Urinary bladder (tissue), 4 donors: ENCODE data around the gene CR1L. TPM values are rescaled to one million over a fixed set of nuclear protein-coding genes. Genes with fewer than 3 reads are reported as not detected.
"Not testable (repeated sequence)": the region's sequence is repeated elsewhere in the genome, so short reads cannot be mapped to it uniquely, and the experiment has no call there.

Experiments
- DNase-seq: peaks from one replicate; pipeline ENCODE4 v3.0.0-alpha.2; 2015; ENCODE audit errors: extremely low spot score
- H3K27ac ChIP-seq: one replicate; pipeline ENCODE4 v1.5.1; 2013; ENCODE audit warnings: low read depth, mild to moderate bottlenecking, moderate library complexity
- H3K36me3 ChIP-seq: one replicate; pipeline ENCODE4 v1.6.1; 2013; ENCODE audit warnings: mild to moderate bottlenecking, moderate library complexity; ENCODE audit not compliant: insufficient read depth
- H3K4me1 ChIP-seq: one replicate; pipeline ENCODE4 v1.6.1; 2013; ENCODE audit warnings: mild to moderate bottlenecking, moderate library complexity; ENCODE audit not compliant: insufficient read depth
- H3K4me3 ChIP-seq: one replicate; pipeline ENCODE4 v1.5.1; 2013; ENCODE audit warnings: low read depth, low read length
- WGBS: extraction: QIAGEN DNeasy Blood & Tissue Kit; methylation state at CpG from one replicate; pipeline ENCODE4 v1.1.7; 2013; 5-methylcytosine and 5-hydroxymethylcytosine counted together
- polyA plus RNA-seq: library from polyadenylated mRNA; stranded (reverse); fragments of 200-250 nt; gene quantifications from one replicate; pipeline ENCODE4 v1.2.3, GENCODE V29; 2013
- total RNA-seq: library from RNA; depleted of rRNA; stranded (reverse); fragments of >200 nt; gene quantifications from one replicate; pipeline ENCODE4 v1.2.3, GENCODE V29; 2014
- donor health status: healthy with polysubstance abuse.
- donor health status: healthy.

Gene CR1L
- total and polyA plus RNA-seq, 2 donors: 1.7 TPM; not detected in 1

GRCh38 chr1:207633699-207634289 is 11.1 kb upstream of the CR1L start:
- WGBS: 66% methylated on average over 12 of the region's 12 CpGs
- H3K36me3 ChIP-seq, H3K27ac ChIP-seq, H3K4me3 ChIP-seq, H3K4me1 ChIP-seq, DNase-seq: not testable (repeated sequence)

GRCh38 chr1:207634293-207634692 is 10.6 kb upstream of the CR1L start:
- whole genome bisulfite sequencing: 75% methylated on average over 5 of the region's 6 CpGs
- not testable (repeated sequence) for H3K27ac ChIP-seq

GRCh38 chr1:207635569-207636186 is 9.3 kb upstream of the CR1L start:
- 50% methylated on average over 7 of the region's 7 CpGs for WGBS
- not testable (repeated sequence) for DNase-seq, H3K27ac ChIP-seq, H3K4me1 ChIP-seq, H3K36me3 ChIP-seq, H3K4me3 ChIP-seq

More at GRCh38 chr1:207634293-207634692, 10.6 kb upstream of the CR1L start:
- not testable (repeated sequence) for H3K36me3 ChIP-seq, H3K4me3 ChIP-seq, DNase-seq, H3K4me1 ChIP-seq

- H3K36me3 ChIP-seq, H3K4me3 ChIP-seq, H3K27ac ChIP-seq, H3K4me1 ChIP-seq, DNase-seq: not testable (repeated sequence)
- 88% methylated on average over 9 of the region's 9 CpGs for WGBS
Measured at GRCh38 chr1:207638487-207639145, 6.3 kb upstream of the CR1L start.

GRCh38 chr1:207639362-207639761 is 5.6 kb upstream of the CR1L start:
- DNase-seq, H3K36me3 ChIP-seq, H3K4me1 ChIP-seq, H3K27ac ChIP-seq, H3K4me3 ChIP-seq: not testable (repeated sequence)
- 52% methylated on average over 5 of the region's 5 CpGs for WGBS

- no peak for DNase-seq
- H3K36me3 ChIP-seq: no peaks in the 10 kb centered on the region
- no peak overlapping the region for H3K27ac ChIP-seq
- H3K4me3 ChIP-seq: peak overlapping the region; percentile 55
- WGBS: 23% methylated on average over 9 of the region's 9 CpGs
- no peaks in the 10 kb centered on the region for H3K4me1 ChIP-seq
Measured at GRCh38 chr1:207644166-207644851, 624 bp upstream of the CR1L start.

- Histone ChIP-seq H3K36me3 (no peaks in the 10 kb centered on the region), H3K4me3 (no peak overlapping the region), H3K27ac (no peak overlapping the region), H3K4me1 (no peaks in the 10 kb centered on the region)
- 63% methylated on average over 17 of the region's 17 CpGs for WGBS
- DNase-seq: no peak
Measured at GRCh38 chr1:207645635-207646081, 725 bp downstream of the CR1L start.

- DNase-seq: no peak
- Histone ChIP-seq H3K36me3 (no peaks in the 10 kb centered on the region), H3K4me1 (no peaks in the 10 kb centered on the region), H3K4me3 (no peak overlapping the region), H3K27ac (no peak overlapping the region)
Measured at GRCh38 chr1:207646171-207646570, 1.2 kb downstream of the CR1L start.

GRCh38 chr1:207646944-207647579 is 2.1 kb downstream of the CR1L start:
- 45% methylated on average over 4 of the region's 4 CpGs for WGBS

GRCh38 chr1:207647671-207648333 is 2.9 kb downstream of the CR1L start:
- 53% methylated on average over 4 of the region's 4 CpGs for WGBS
- H3K4me1 ChIP-seq: no peaks in the 10 kb centered on the region
- no peak overlapping the region for H3K27ac ChIP-seq
- no peak overlapping the region for H3K4me3 ChIP-seq
- DNase-seq: no peak
- H3K36me3 ChIP-seq: no peaks in the 10 kb centered on the region

More at GRCh38 chr1:207646944-207647579, 2.1 kb downstream of the CR1L start:
- DNase-seq: no peak
- H3K4me1 ChIP-seq: no peaks in the 10 kb centered on the region
- no peak overlapping the region for H3K27ac ChIP-seq
- H3K36me3 ChIP-seq: no peaks in the 10 kb centered on the region
- no peak overlapping the region for H3K4me3 ChIP-seq

- Histone ChIP-seq H3K36me3 (no peaks in the 10 kb centered on the region), H3K27ac (no peak overlapping the region), H3K4me3 (no peak overlapping the region), H3K4me1 (no peaks in the 10 kb centered on the region)
- no peak for DNase-seq
- 64% methylated on average over 5 of the region's 5 CpGs for WGBS
Measured at GRCh38 chr1:207648334-207649209, 3.6 kb downstream of the CR1L start.

GRCh38 chr1:207649210-207649753 is 4.3 kb downstream of the CR1L start:
- no peak overlapping the region for H3K27ac ChIP-seq
- H3K36me3 ChIP-seq: no peaks in the 10 kb centered on the region
- H3K4me3 ChIP-seq: no peak overlapping the region
- 32% methylated on average over 5 of the region's 5 CpGs for WGBS
- no peak for DNase-seq
- H3K4me1 ChIP-seq: no peaks in the 10 kb centered on the region
